ENCODE data around the gene RAMACL. TPM values are rescaled to one million over a fixed set of nuclear protein-coding genes. Genes with fewer than 3 reads are reported as not detected.

Gene RAMACL
- total RNA-seq, 1 experiment from 2014 or later = 2.2 TPM

DNA sequence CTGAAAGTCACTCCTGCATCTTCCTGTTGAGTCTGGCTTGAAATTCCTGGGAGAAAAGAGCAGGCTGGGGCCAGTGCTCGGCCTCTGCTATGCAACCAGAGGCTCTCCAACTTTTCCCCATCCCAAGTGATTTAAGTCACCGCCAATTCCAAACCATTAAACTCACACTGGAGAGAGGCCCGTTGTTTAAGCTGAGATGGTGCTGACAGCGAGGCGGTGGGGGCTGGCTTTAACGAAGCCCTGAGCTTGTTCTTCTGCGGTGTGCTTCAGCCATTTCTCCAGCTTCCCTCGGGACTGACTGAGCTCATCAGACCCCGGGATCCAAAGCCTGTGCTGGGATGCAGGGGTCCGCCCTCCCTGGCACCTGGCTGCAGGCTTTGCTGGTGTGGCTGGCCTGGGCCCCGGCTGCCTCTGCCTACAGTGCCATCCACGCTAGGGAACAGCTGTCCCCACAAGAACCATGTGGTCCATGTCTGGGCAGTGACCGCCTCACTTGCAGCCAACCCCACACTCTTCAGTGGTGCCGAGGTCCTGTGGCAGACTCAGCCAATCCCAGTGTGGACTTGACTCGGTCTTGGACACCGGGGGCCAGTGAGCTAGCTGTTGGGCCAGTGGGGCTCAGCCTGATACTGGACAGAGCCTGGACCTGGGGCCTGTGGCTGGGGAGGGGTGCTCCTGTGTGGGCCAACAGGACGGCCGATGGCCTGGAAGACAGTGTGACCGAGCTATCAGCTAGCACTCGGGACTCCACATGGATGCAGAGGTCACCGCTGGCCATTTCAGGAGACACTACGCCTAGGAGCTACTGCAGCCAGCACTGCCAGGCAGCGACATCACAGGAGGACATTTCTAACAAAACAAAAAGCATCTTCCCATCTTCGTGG is 21.2 kb downstream of the RAMACL start:
- no peak overlapping the region for H3K4me3 Mint-ChIP-seq (ENCODE audit: low read depth, unreplicated experiment)
- BruUV-seq (replicated peaks) = no TSS peak
- no peak for DNase-seq
- intact Hi-C loops (cut with micrococcal nuclease; ENCODE audit: unreplicated experiment) = no loop called here
- H3K4me1 Mint-ChIP-seq (ENCODE audit: low read depth, unreplicated experiment) = peaks cover 8% of the 10 kb centered on the region
- CTCF ChIA-PET = interaction anchor here (3.0 kb wide), 1 partner anchor 8 kb away, joined by 8 read pairs; no protein-coding TSS in a partner anchor
- no peaks in the 10 kb centered on the region for H3K27me3 Mint-ChIP-seq (ENCODE audit: unreplicated experiment)
- H3K36me3 Mint-ChIP-seq (ENCODE audit: insufficient read depth, unreplicated experiment) = peaks cover 4% of the 10 kb centered on the region
- no peak for TF ChIP-seq CTCF (IDR thresholded peaks at IDR 0.05; ENCODE audit: unreplicated experiment)
- H3K27ac Mint-ChIP-seq (ENCODE audit: unreplicated experiment) = no peak overlapping the region
- peaks cover 2% of the 10 kb centered on the region for H3K9me3 Mint-ChIP-seq (ENCODE audit: low read depth, unreplicated experiment)

DNA sequence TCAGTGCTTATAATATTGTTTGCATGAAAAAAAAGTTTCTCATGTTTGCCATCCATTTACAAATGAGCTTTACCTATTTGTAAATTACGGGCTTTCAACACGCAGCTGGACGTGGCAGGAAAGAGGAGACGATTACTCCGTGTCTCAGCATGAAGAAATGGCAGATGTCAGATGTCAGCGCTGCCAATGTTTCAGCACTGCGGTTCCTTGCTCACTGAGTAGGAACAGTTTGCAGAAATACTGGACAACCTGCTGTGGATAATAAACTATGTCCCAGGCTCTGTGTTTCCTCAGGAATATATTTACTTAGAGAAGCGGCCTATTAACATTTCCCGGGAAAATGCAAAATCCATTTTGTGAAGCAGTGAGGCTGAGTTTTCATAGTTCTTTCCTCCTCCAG is 22.7 kb downstream of the RAMACL start:
- Mint-ChIP-seq H3K27me3 (ENCODE audit: unreplicated experiment) (no peaks in the 10 kb centered on the region), H3K4me1 (ENCODE audit: low read depth, unreplicated experiment) (peaks cover 14% of the 10 kb centered on the region), H3K36me3 (ENCODE audit: insufficient read depth, unreplicated experiment) (peaks cover 4% of the 10 kb centered on the region), H3K27ac (ENCODE audit: unreplicated experiment) (no peak overlapping the region), H3K9me3 (ENCODE audit: low read depth, unreplicated experiment) (peaks cover 2% of the 10 kb centered on the region), H3K4me3 (ENCODE audit: low read depth, unreplicated experiment) (no peak overlapping the region)
- TF ChIP-seq CTCF (IDR thresholded peaks at IDR 0.05; ENCODE audit: unreplicated experiment) = no peak
- BruUV-seq (replicated peaks) = no TSS peak
- CTCF ChIA-PET = no interaction called here
- no peak for DNase-seq
- intact Hi-C loops (cut with micrococcal nuclease; ENCODE audit: unreplicated experiment) = no loop called here

GRCh38 chr6:166563200-166563599 is 23.3 kb downstream of the RAMACL start:
- H3K9me3 Mint-ChIP-seq (ENCODE audit: low read depth, unreplicated experiment) = peaks cover 2% of the 10 kb centered on the region
- no peak for DNase-seq
- no peaks in the 10 kb centered on the region for H3K27me3 Mint-ChIP-seq (ENCODE audit: unreplicated experiment)
- H3K36me3 Mint-ChIP-seq (ENCODE audit: insufficient read depth, unreplicated experiment) = peaks cover 4% of the 10 kb centered on the region
- BruUV-seq (replicated peaks) = no TSS peak
- H3K27ac Mint-ChIP-seq (ENCODE audit: unreplicated experiment) = no peak overlapping the region
- no peak overlapping the region for H3K4me3 Mint-ChIP-seq (ENCODE audit: low read depth, unreplicated experiment)
- intact Hi-C loops (cut with micrococcal nuclease; ENCODE audit: unreplicated experiment) = no loop called here
- no peak for TF ChIP-seq CTCF (IDR thresholded peaks at IDR 0.05; ENCODE audit: unreplicated experiment)
- CTCF ChIA-PET = no interaction called here
- H3K4me1 Mint-ChIP-seq (ENCODE audit: low read depth, unreplicated experiment) = peaks cover 20% of the 10 kb centered on the region

DNA sequence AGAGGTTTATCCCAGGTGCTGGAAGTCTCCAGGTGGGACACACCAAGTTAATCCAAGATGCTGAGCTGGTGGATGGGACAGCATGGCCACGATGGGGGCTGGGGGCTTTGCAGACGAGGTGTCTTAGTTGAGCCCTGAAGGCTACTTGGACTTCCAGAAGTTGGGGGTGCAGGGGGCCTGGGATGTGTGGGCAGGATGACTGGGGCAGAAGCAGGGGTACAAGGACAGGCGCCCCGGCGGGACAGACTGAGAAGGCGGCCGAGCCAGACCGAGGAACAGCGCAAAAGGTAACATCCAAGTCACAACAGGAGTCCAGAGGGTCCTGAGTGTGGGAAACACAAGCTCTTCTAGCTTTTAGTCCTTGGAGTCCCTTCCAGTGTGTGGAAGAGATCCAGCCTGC is 23.8 kb downstream of the RAMACL start:
- BruUV-seq (replicated peaks) = no TSS peak
- Mint-ChIP-seq H3K9me3 (ENCODE audit: low read depth, unreplicated experiment) (peaks cover 2% of the 10 kb centered on the region), H3K4me3 (ENCODE audit: low read depth, unreplicated experiment) (no peak overlapping the region), H3K27ac (ENCODE audit: unreplicated experiment) (no peak overlapping the region), H3K27me3 (ENCODE audit: unreplicated experiment) (no peaks in the 10 kb centered on the region), H3K36me3 (ENCODE audit: insufficient read depth, unreplicated experiment) (peaks cover 4% of the 10 kb centered on the region), H3K4me1 (ENCODE audit: low read depth, unreplicated experiment) (peaks cover 25% of the 10 kb centered on the region)
- TF ChIP-seq CTCF (IDR thresholded peaks at IDR 0.05; ENCODE audit: unreplicated experiment) = no peak
- intact Hi-C loops (cut with micrococcal nuclease; ENCODE audit: unreplicated experiment) = no loop called here
- DNase-seq = no peak
- CTCF ChIA-PET = no interaction called here

Data from Calu3 (cell line).